HCT116 (cell line): Measurements from ENCODE around the gene C11orf54. TPM values are rescaled to one million over a fixed set of nuclear protein-coding genes. Genes with fewer than 3 reads are reported as not detected.

Experiments
- ATAC-seq: fragments of 200-7000 bp; cut with Tn5 transposase; 2 replicates; pipeline ENCODE4 v1.9.1; 2020; ENCODE audit warnings: mild to moderate bottlenecking, moderate library complexity
- BruUV-seq: library from RNA; stranded (reverse); fragments of 400-500 nt; replicated peaks from 2 replicates; lab custom pipeline; 2021; lab: Mats Ljungman, UMichigan
- CTCF ChIA-PET: fragments of 300-600 bp; sonication (Branson Sonifier 250); formaldehyde crosslinking; loops from one replicate; lab custom pipeline; 2021; ENCODE audit warnings: antibody characterized with exemption; lab: Charles Lee
- POLR2A ChIA-PET: fragments of 300-600, 350-600 bp; sonication (Branson Sonifier 250); formaldehyde crosslinking; loops from one replicate; lab custom pipeline; 2021; ENCODE audit warnings: antibody characterized with exemption; lab: Charles Lee
- RAD21 ChIA-PET, 2 experiments: fragments of 300-600 bp; sonication (Branson Sonifier 250); formaldehyde crosslinking; loops; one replicate each; lab custom pipeline; 2023; ENCODE audit warnings: low total read pairs in 2 of 2; ENCODE audit not compliant: uncharacterized antibody in 2 of 2, unreplicated experiment in 2 of 2, low non-redundant PET in 1 of 2; lab: Charles Lee
- DNase-seq: peaks from one replicate; pipeline ENCODE4 v3.0.0-alpha.2; 2010; ENCODE audit warnings: low read depth, low spot score
- H2AFZ ChIP-seq: fragments of 200-600 bp; shearing (Covaris generic), sonication (generic); 2 replicates; pipeline ENCODE4 v1.6.1; 2017; ENCODE audit warnings: low read depth, mixed run types, mixed read lengths, antibody characterized with exemption, low read length; ENCODE audit not compliant: poor library complexity, severe bottlenecking
- H3K27ac ChIP-seq: 2 replicates; pipeline ENCODE4 v1.5.1; 2012; ENCODE audit warnings: low read depth, low read length
- H3K27me3 ChIP-seq: fragments of 200-600 bp; sonication (generic); 2 replicates; pipeline ENCODE4 v1.6.1; 2016; ENCODE audit warnings: mixed run types, low read length, mixed read lengths; ENCODE audit not compliant: insufficient read depth
- H3K36me3 ChIP-seq, 2 experiments: fragments of 200-500 bp in 1 of 2; fragments of 200-600 bp in 1 of 2; sonication (Bioruptor generic) in 1 of 2; sonication (generic) in 1 of 2; 2 replicates each; pipeline versions ENCODE4 v1.5.1 to v1.6.1; 2014 to 2016; ENCODE audit warnings: low read length in 2 of 2, inconsistent platforms in 1 of 2, mixed read lengths in 1 of 2, mixed run types in 1 of 2; ENCODE audit not compliant: insufficient read depth in 2 of 2, control insufficient read depth in 1 of 2
- H3K4me1 ChIP-seq, 2 experiments: fragments of 200-600 bp in 1 of 2; sonication (generic) in 1 of 2; 2 replicates each; pipeline versions ENCODE4 v1.5.1 to v1.6.1; 2012 to 2017; ENCODE audit warnings: low read length in 2 of 2, inconsistent platforms in 1 of 2, mild to moderate bottlenecking in 1 of 2, mixed read lengths in 1 of 2, mixed run types in 1 of 2, moderate library complexity in 1 of 2; ENCODE audit not compliant: insufficient read depth in 2 of 2, control insufficient read depth in 1 of 2
- H3K4me2 ChIP-seq: fragments of 200-600 bp; sonication (generic); 2 replicates; pipeline ENCODE4 v1.6.1; 2017; ENCODE audit warnings: mixed run types, low read length, mixed read lengths
- H3K4me3 ChIP-seq, 2 experiments: fragments of 200-600 bp in 1 of 2; sonication (generic) in 1 of 2; replicated peaks in 1 of 2; 2 replicates each; pipeline ENCODE4 v1.5.1; 2011 to 2016; ENCODE audit warnings: low read length in 2 of 2, control low read depth in 1 of 2, low read depth in 1 of 2, mild to moderate bottlenecking in 1 of 2, mixed read lengths in 1 of 2, mixed run types in 1 of 2
- H3K79me2 ChIP-seq: fragments of 200-600 bp; sonication (generic); 2 replicates; pipeline ENCODE4 v1.6.1; 2017; ENCODE audit warnings: mild to moderate bottlenecking, mixed run types, low read length, moderate library complexity, mixed read lengths; ENCODE audit not compliant: insufficient read depth
- H3K9ac ChIP-seq: fragments of 200-600 bp; sonication (generic); 2 replicates; pipeline ENCODE4 v1.6.1; 2016; ENCODE audit warnings: low read length, mixed read lengths
- H3K9me2 ChIP-seq: fragments of 200-600 bp; sonication (generic), shearing (Covaris generic); 2 replicates; pipeline ENCODE4 v1.6.1; 2017; ENCODE audit warnings: mixed run types, mild to moderate bottlenecking, moderate library complexity; ENCODE audit not compliant: insufficient read depth
- H3K9me3 ChIP-seq, 2 experiments: fragments of 200-500 bp in 1 of 2; fragments of 200-600 bp in 1 of 2; sonication (Bioruptor generic) in 1 of 2; sonication (generic) in 1 of 2; 2 replicates each; pipeline ENCODE4 v1.6.1; 2014 to 2017; ENCODE audit warnings: low read length in 2 of 2, mixed read lengths in 2 of 2, inconsistent platforms in 1 of 2, low read depth in 1 of 2, mild to moderate bottlenecking in 1 of 2, mixed run types in 1 of 2, moderate library complexity in 1 of 2; ENCODE audit not compliant: control insufficient read depth in 1 of 2, insufficient read depth in 1 of 2
- H4K20me1 ChIP-seq: fragments of 200-600 bp; sonication (generic), shearing (Covaris generic); 2 replicates; pipeline ENCODE4 v1.6.1; 2017; ENCODE audit warnings: mixed run types, mild to moderate bottlenecking, moderate library complexity; ENCODE audit not compliant: insufficient read depth
- CEBPB ChIP-seq: IDR thresholded peaks from 2 replicates; pipeline ENCODE4 v1.6.1; 2012; ENCODE audit warnings: low read depth
- ELF1 ChIP-seq: IDR thresholded peaks from 2 replicates; pipeline ENCODE4 v1.6.1; 2012; ENCODE audit warnings: low read depth, borderline replicate concordance
- EZH2 ChIP-seq: fragments of 200-600 bp; sonication (generic); IDR thresholded peaks from 2 replicates; pipeline ENCODE4 v1.6.1; 2017; ENCODE audit warnings: antibody characterized with exemption, mixed run types
- EZH2phosphoT487 ChIP-seq: fragments of 200-600 bp; IDR thresholded peaks from 2 replicates; pipeline ENCODE4 v1.6.1; 2018; ENCODE audit warnings: antibody characterized with exemption, borderline replicate concordance
- JUND ChIP-seq: IDR thresholded peaks from 2 replicates; pipeline ENCODE4 v1.6.1; 2012
- ZNF274 ChIP-seq: fragments of 200-500 bp; sonication (Bioruptor generic); IDR thresholded peaks from 2 replicates; pipeline ENCODE4 v1.6.1; 2014; ENCODE audit warnings: mild to moderate bottlenecking, low read depth, low read length, inconsistent platforms
- intact Hi-C: fragments of 100-400 bp; cut with micrococcal nuclease; formaldehyde crosslinking; loops from 2 replicates; pipeline ENCODE4 v1.10.0; 2022
- total RNA-seq: library from RNA; stranded (reverse); gene quantifications from one replicate; pipeline ENCODE4 v1.2.1, GENCODE V29; 2021; ENCODE audit not compliant: unreplicated experiment
- TF ChIP-seq, protein P1 (sequence below): IDR thresholded peaks from 2 replicates; pipeline ENCODE4 v1.6.1; 2012; ENCODE audit warnings: low read depth

Gene C11orf54
- total RNA-seq, 1 experiment from 2014 or later: 26.1 TPM

DNA sequence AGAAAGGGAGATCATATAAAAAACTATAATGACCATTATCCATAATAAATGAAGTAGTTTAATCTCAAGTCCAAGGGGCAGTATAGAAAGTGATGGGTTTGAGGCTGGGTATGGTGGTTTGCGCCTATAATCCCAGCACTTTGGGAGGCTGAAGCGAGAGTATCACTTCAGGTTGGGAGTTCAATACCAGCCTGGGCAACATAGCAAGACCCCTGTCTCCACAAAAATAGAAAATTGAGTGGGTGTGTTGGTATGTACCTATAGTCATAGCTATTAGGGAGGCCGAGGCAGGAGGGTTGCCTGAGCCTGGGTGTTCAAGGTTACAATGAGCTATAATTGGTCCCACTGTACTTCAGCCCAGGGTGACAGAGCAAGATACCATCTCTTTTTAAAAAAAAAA is 66.5 kb downstream of the C11orf54 start:
- POLR2A ChIA-PET: no interaction called here
- peaks cover 61 to 62% of the 10 kb centered on the region in 2 experiments; a peak in 3 of 4 replicates for H3K36me3 ChIP-seq

More for the DNA sequence above, 66.5 kb downstream of the C11orf54 start:
- TF ChIP-seq JUND: no peak
- no peak for TF ChIP-seq EZH2phosphoT487
- no peak for TF ChIP-seq CEBPB
- TF ChIP-seq ELF1: no peak
- TF ChIP-seq, protein P1, sequence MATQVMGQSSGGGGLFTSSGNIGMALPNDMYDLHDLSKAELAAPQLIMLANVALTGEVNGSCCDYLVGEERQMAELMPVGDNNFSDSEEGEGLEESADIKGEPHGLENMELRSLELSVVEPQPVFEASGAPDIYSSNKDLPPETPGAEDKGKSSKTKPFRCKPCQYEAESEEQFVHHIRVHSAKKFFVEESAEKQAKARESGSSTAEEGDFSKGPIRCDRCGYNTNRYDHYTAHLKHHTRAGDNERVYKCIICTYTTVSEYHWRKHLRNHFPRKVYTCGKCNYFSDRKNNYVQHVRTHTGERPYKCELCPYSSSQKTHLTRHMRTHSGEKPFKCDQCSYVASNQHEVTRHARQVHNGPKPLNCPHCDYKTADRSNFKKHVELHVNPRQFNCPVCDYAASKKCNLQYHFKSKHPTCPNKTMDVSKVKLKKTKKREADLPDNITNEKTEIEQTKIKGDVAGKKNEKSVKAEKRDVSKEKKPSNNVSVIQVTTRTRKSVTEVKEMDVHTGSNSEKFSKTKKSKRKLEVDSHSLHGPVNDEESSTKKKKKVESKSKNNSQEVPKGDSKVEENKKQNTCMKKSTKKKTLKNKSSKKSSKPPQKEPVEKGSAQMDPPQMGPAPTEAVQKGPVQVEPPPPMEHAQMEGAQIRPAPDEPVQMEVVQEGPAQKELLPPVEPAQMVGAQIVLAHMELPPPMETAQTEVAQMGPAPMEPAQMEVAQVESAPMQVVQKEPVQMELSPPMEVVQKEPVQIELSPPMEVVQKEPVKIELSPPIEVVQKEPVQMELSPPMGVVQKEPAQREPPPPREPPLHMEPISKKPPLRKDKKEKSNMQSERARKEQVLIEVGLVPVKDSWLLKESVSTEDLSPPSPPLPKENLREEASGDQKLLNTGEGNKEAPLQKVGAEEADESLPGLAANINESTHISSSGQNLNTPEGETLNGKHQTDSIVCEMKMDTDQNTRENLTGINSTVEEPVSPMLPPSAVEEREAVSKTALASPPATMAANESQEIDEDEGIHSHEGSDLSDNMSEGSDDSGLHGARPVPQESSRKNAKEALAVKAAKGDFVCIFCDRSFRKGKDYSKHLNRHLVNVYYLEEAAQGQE: no peak
- no peak for TF ChIP-seq ZNF274
- no peak for TF ChIP-seq EZH2
- TF ChIP-seq, all 23 proteins: peak for 0
- DNase-seq: no peak
- Histone ChIP-seq H3K79me2 (peaks cover 38% of the 10 kb centered on the region), H3K9ac (no peak overlapping the region), H4K20me1 (peaks cover 9% of the 10 kb centered on the region; the same call in 1 of the 2 replicates), H3K9me2 (no peaks in the 10 kb centered on the region), H3K4me3 (no peak overlapping the region), H3K4me2 (no peak overlapping the region), H2AFZ (no peak overlapping the region), H3K9me3 (no peaks in the 10 kb centered on the region), H3K27ac (no peak overlapping the region), H3K27me3 (no peaks in the 10 kb centered on the region), H3K4me1 (no peaks in the 10 kb centered on the region)
- RAD21 ChIA-PET: no interaction called here
- CTCF ChIA-PET: no interaction called here
- ATAC-seq: no peak
- intact Hi-C loops: no loop called here
- BruUV-seq: no TSS peak
